ENCODE measurements around the gene MPV17L. TPM values are rescaled to one million over a fixed set of nuclear protein-coding genes. Genes with fewer than 3 reads are reported as not detected.
"Not testable (repeated sequence)": the region's sequence is repeated elsewhere in the genome, so short reads cannot be mapped to it uniquely, and the experiment has no call there.

MPV17L gene
- total RNA-seq, 2 donors from 2014 or later = 7.5 to 7.6 TPM

DNA sequence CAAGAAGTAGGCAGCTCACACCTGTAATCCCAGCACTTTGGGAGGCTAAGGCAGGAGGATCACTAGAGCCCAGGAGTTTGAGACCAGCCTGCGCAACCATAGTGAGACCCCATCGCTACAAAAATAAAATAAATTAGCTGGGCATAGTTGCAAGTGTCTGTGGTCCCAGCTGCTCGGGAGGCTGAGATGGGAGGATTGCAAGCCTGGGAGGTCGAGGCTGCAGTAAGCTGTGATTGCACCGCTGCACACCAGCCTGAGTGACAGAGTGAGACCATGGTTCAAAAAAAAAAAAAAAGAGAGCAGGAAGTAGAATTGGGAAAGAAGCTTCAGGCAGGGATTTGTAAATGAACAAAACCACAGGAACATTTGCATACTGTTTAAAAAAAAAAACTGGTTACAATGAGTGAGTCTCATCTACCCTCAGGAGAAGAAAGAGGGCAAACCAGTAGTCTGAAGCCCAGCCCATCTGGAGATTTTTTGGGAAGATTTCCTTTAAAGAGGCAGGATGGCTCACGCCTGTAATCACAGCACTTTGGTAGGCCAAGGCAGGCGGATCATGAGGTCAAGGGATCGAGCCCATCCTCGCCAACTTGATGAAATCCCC, 7.9 kb downstream of the MPV17L start:
- no peak for ATAC-seq
- intact Hi-C loops (cut with DNase I, micrococcal nuclease) = no loop called here
- DNase-seq = no peak

DNA sequence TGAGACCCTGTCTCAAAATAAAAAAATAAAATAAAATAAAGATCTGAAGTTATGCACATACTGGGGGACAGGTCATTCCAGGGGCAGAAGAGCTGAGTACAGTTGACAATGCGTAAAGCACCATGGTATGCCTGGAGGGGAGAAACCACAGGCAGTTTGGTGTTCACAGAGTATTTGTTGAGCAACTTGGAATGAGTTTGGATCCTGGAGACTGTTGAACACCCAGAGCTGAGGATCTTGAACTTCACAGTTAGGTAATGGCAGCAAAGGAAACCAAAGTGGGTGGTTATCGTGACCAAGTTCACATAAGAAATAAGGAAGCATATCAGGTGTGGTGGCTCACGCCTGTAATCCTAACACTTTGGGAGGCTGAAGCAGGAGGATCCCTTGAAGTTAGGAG, 8.5 kb downstream of the MPV17L start:
- ATAC-seq; intact Hi-C loops (cut with DNase I, micrococcal nuclease): not testable (repeated sequence)

DNA sequence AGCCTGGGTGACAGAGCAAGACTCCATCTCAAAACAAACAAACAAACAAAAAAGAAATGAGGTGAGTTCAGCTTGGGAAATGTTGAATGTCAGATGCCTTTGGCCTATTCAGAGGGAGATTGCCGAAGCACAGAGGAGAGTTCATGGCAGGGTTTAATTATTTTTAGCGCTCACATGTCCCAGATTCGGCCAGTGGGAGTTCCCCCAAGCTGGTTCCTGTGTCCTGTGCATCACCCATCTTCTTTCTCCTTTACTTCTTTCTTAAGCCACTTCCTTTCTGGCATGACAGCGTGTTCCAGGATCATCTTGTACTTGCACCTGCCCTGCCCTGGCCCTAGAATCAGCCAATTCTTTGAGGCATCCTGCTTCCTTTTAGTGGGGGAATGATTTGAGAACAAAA, 9.2 kb downstream of the MPV17L start:
- intact Hi-C loops (cut with DNase I, micrococcal nuclease) = no loop called here
- DNase-seq (no peak), ATAC-seq (no peak)

More for the DNA sequence above, 8.5 kb downstream of the MPV17L start:
- DNase-seq = not testable (repeated sequence)

DNA sequence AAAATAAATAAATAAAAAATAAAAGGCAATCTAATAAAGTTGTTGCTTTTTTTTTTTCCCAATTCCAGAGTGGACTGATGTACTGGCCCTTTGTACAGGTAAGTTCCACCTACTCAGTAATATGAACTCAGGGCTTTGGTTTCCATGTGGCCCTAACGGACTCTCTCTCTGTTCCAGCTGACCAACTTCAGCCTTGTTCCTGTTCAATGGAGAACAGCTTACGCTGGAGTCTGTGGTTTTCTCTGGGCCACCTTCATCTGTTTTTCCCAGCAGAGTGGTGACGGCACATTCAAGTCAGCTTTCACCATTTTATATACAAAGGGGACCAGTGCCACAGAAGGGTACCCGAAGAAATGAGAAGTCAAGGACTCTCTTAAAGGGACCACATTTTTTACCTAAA, 12.2 kb downstream of the MPV17L start:
- intact Hi-C loops (cut with DNase I, micrococcal nuclease); ATAC-seq; DNase-seq: not testable (repeated sequence)

DNA sequence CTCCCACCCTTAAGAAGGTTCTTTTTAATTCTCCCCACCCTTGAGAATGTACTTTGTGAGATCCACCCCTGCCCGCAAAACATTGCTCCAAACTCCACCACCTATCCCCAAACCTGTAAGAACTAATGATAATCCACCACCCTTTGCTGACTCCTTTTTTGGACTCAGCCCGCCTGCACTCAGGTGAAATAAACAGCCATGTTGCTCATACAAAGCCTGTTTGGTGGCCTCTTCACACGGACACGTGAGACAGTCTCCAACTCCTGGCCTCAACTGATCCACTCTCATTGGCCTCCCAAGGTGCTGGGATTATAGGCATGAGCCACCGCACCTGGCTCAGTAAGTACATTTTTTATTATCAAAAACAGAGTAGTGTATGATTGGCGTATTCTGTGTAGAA, 13.9 kb downstream of the MPV17L start:
- ATAC-seq; intact Hi-C loops (cut with DNase I, micrococcal nuclease); DNase-seq: not testable (repeated sequence)

DNA sequence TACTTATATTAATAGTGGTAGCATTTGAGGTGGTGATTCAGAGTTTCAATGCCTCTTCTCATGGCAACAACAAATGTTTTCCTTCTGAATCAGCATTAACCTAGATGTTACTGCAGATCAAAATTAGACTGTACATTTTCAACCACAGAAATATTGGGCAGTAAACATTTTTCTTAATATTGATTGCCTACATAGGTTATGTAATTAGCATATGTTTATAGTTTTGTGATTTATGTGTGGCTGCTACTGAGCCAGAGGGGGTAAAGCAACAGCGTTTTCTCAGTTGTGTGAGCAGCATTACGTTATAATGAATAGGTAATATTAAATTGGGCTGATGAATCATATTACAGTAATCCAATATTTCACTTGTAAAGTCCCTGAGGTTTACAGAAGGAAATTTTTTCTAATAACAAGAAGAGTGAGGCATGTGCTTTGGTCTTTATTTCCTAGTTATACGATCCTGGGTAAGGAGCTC, 20.0 kb downstream of the MPV17L start:
- intact Hi-C loops (cut with DNase I, micrococcal nuclease) = no loop called here
- DNase-seq = no peak
- no peak for ATAC-seq

DNA sequence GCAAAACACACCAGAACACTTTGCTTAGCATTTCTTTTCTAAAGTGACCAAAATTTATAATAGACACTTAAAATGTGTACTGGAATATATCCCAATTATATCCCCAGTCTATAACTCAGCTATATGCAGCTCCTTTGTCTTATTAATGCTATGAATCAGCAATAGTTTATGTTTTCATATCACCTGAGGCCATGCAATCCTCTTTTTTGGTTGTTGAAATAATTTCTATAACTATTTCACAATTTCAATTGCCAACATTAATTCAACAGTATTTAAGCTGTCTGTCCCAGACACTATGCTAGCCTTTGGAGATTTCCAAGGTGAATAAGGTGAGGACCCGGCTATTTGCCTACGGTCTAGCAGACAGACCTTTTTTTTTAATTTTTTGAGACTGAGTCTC, 21.6 kb downstream of the MPV17L start:
- DNase-seq = no peak
- intact Hi-C loops (cut with DNase I, micrococcal nuclease) = no loop called here
- no peak for ATAC-seq

DNA sequence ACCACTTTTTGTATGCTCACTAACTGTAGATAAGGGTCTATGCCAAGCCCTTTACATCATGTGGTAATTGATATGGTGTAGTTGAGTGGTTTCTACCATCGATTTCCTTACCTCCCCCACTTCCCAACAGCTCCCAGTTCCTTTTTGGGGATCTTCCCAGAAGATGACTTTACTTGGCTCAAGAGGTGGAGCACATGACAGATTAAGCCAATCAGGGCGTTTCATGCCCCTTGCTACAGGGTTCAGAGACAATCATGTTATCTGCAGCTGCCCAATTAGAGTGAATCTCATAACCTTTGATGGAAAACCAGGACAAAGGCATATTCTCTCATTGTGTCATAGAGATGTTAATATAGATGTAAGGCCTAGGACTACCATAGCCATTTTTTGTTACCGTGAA, 22.7 kb downstream of the MPV17L start:
- no peak for ATAC-seq
- intact Hi-C loops (cut with DNase I, micrococcal nuclease) = no loop called here
- DNase-seq = no peak

DNA sequence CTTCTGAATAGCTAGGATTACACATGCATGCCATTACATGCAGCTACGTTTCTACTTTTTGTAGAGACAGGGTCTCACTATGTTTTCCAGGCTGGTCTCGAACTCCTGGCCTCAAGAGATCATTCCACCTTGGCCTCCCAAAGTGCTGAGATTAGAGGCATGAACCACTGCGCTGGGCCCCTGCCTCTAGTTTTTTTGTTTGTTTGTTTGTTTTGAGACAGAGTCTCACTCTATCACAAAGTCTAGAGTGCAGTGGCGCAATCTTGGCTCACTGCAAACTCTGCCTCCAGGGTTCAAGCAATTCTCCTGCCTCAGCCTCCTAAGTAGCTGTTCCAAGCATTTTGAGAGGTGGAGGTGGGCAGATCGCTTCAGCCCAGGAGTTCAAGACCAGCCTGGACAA, 26.1 kb downstream of the MPV17L start:
- intact Hi-C loops (cut with DNase I, micrococcal nuclease); ATAC-seq; DNase-seq: not testable (repeated sequence)

DNA sequence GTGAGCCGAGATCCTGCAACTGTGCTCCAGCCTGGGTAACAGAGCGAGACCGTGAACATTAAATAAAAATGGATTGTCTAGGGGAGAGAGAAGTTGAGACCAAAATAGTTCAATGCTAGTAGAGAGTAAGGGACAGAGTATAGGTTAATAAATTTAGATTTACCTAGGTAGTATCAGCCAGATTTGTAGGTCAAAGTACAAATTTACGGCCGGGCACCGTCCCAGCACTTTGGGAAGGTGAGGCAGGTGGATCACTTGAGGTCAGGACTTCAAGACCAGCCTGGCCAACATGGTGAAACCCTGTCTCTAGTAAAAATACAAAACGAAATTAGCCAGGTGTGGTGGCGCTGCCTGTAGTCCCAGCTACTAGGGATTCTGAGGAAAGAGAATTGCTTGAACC, 26.7 kb downstream of the MPV17L start:
- ATAC-seq (no peak), DNase-seq (no peak)
- intact Hi-C loops (cut with DNase I, micrococcal nuclease) = no loop called here

DNA sequence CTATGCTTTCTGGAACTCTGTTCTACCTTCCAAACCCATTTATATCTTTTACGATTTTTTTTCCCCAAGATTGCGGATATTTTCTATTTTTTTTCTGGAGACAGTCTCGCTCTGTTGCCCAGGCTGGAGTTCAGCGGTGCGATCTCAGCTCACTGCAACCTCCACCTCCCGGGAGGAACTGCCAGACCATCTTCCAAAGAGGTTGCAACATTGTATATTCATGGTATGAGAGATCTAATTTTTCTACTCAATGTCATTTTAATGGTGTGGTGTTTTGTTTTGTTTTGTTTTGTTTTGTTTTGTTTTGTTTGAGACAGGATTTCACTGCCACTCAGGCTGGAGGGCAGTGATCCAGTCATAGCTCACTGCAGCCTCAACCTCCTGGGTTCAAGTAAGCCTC, 30.3 kb downstream of the MPV17L start:
- no peak for DNase-seq
- intact Hi-C loops (cut with DNase I, micrococcal nuclease) = loop anchor here in 1 of 2 donors (5.0 kb wide), 1 partner anchor 126 kb away; no protein-coding TSS in a partner anchor

DNA sequence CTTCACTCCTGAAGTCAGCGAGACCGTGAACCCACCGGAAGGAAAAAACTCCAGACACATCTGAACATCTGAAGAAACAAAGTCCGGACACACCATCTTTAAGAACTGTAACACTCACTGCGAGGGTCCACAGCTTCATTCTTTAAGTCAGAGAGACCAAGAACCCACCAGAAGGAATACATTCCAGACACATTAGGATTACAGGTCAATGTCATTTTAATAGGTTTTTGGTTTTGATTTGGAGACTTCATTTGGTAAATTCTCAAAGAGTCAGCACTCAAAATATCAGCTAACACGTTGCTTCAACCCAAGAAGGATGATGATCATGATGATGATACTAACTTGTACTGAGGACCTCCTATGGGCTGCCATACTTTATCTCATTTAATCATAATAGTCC, 31.2 kb downstream of the MPV17L start:
- ATAC-seq = no peak
- DNase-seq = no peak
- intact Hi-C loops (cut with DNase I, micrococcal nuclease) = loop anchor here in 1 of 2 donors (5.0 kb wide), 1 partner anchor 126 kb away; no protein-coding TSS in a partner anchor

More for the DNA sequence above, 30.3 kb downstream of the MPV17L start:
- ATAC-seq = no peak

DNA sequence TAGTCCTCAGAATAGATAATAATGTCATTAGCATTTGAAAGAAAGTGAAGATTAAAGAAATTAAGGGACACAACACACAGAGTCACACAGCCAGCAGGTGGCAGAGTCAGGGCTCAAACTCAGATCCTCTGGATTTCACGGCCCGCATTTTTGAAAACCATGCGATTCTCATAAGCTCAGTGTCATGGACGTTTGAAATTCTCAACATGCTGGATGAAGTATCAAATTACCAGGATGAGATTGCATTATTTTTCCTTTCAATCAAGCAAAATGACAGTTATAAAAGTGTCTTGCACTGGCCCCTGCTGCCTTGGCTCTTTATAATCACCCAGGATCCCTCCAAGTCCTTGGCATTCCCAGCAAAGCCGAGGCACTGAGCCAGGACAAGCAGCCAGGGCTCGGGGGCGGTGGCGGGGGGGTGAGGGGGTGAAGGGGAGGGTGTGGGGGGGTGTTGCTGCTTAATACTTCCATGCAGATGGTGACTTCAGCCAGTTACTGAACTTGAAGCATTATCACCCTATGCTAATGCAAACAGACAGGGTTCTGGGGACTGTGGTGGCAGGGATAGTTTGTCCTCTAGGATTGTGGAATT, 32.2 kb downstream of the MPV17L start:
- intact Hi-C loops (cut with DNase I, micrococcal nuclease) = loop anchor here in 1 of 2 donors (5.0 kb wide), 1 partner anchor 125 kb away; no protein-coding TSS in a partner anchor
- ATAC-seq = peak; percentile 60

DNA sequence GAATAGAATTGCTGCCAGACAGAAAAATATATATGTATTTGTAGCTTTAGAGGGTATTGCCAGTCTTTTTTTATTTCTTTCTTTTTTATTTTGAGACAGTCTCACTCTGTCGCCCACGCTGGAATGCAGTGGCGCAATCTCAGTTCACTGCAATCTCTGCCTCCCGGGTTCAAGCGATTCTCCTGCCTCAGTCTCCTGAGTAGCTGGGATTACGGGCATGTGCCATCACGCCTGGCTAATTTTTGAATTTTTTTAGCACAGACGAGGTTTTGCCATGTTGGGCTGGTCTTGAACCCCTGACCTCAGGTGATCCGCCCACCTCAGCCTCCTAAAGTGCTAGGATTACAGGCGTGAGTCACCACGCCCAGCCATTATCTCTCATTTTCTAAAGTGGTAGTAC, 35.3 kb downstream of the MPV17L start:
- not testable (repeated sequence) for ATAC-seq

More for the DNA sequence above, 32.2 kb downstream of the MPV17L start:
- peak; percentile 38 to 69 for DNase-seq

DNA sequence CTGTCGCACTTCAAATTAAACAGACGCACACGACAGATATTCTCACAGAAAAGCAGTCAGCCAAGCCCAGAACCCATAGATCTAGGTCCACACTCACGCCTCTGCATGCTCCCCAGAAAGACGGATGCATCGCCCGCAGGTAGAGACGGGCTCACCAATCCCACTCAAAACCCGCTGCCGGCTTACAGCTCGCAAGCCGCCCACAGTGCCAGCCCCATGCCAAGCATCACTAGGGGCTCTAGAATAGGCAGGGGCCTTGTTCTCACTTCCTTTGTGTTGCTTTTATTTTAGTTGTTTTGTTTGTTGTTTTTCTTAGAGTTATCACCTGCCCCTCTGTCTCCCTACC, 38.5 kb downstream of the MPV17L start:
- no peak for ATAC-seq

More for the DNA sequence above, 35.3 kb downstream of the MPV17L start:
- intact Hi-C loops (cut with DNase I, micrococcal nuclease); DNase-seq: not testable (repeated sequence)

DNA sequence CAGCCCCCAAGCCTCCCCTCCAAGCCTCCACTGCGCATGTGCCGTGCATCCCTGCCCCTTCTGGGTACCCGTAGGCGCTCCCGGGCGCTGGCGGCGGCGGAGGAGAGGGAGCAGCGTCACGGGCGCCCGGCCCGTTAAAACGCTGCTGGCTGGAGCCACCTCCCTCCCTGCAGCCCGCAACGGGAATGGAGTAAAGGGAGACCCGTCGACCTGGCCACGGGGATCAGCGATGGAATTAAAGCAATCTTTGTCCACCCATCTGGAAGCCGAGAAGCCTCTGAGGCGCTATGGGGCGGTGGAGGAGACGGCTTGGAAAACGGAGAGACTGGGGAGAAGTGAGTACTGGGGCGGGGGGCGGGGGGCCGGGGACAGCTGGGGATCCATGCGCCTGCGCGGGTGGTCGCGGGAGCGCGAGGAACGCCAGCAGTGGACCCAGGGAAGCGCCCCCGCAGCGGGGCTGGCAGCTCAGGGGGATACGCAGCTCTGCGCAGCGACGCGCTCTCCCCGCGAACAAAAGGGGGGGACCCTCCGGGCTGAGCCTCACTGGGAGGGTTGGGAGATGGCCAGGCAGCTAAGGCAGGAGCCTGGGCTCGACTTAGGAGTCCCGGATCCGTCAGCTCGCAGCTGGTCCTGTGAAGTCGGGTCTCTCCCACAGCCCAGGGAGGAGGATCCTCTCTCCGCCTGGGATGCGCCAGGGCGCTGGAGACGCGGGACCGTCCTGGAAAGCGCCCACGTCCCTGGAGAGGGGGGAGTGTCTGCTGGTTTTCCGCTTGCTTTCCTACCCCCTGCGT, 39.1 kb downstream of the MPV17L start, which contains the start of gene BMERB1:
TSS of gene BMERB1 (plus strand) at position 164 of the 791 bp plus-strand sequence. CDS start at position 230, 66 bp downstream.
- intact Hi-C loops (cut with DNase I, micrococcal nuclease) = no loop called here
- DNase-seq = peak; percentile 44 to 46
- peak; percentile 42 for ATAC-seq

More for the DNA sequence above, 38.5 kb downstream of the MPV17L start:
- no peak for DNase-seq
- intact Hi-C loops (cut with DNase I, micrococcal nuclease) = no loop called here

DNA sequence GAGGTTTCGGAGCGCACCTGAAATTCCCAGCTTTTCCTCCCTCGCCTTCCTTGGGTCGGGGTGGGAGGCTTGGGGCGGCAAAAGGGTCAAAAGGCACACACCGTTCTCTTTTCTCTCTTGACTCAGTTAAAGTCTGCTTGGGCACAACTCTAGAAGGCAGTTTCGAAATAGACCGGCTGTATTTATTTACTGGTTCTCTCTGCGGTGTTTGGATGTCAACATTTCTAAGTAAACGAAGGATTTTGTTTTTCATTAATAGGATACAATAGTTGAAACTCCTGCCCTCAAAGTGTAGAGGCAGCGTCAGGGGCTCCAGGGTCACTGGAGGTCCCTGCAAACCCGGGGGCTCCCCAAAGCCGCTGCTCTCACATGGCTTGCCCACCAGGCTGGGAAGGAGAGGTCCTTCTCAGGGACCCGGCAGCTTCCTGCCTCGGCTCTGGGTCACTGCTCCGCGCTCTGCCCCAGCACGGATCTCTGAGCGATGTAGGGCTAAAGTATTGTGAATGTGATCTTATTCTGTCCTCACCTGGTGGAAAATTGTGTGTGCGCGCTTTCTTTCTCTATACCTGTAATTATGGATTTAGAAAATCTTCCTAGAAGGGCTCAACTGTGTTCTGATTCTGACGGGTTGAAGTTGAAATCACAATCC, 39.8 kb downstream of the MPV17L start:
- DNase-seq (no peak), ATAC-seq (no peak)
- intact Hi-C loops (cut with DNase I, micrococcal nuclease) = no loop called here

DNA sequence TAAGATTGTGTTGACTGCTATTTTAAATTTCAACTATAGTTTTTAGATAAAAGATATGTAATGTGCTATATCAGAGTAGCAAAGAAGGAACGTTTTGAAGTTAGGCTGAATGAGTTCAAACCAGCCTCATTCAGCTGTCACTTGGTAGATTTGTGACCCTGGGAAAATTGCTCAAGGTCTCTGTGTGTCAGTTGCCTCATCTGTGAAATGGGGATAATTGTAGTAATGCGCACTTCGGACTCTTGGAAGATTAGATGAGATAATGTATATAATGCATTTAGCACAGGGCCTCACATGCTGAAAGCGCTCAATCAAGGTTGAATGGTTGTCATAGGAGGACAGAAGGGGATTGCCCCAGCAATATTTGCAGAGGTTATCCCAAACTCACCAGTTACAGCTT, 43.5 kb downstream of the MPV17L start:
- ATAC-seq = no peak
- DNase-seq = no peak
- intact Hi-C loops (cut with DNase I, micrococcal nuclease) = no loop called here

DNA sequence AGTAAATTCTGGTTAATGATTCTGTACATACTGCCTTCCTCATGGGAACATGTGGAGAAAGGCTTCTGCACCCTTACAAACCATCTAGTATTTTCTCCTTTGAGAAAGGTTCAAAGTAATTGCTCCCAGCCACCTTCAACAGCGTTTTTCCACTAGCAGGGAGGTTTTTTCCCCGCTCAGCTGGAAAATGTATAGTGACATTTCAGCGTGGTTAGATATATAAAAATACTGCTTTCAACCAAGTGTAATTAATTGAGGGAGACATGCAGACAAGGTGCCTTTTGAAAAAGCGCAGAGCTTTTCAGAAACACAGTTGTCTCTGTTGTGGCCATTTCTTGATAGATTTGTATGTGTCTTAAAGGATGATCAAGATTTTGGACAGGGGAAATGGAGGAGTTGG, 44.0 kb downstream of the MPV17L start:
- intact Hi-C loops (cut with DNase I, micrococcal nuclease) = no loop called here
- DNase-seq (no peak), ATAC-seq (no peak)
